Fibroblast of lung (primary cell): ENCODE results near the gene PRSS36.

ENCODE experiments used
- EZH2 ChIP-seq: IDR thresholded peaks from 2 replicates; pipeline ENCODE4 v1.5.1; 2012; ENCODE audit warnings: low read length, control low read depth, mild to moderate bottlenecking; ENCODE audit errors: missing control alignments
- TF ChIP-seq, protein P1 (sequence below), 2 donors: IDR thresholded peaks in 1 of 2; conservative IDR thresholded peaks in 1 of 2; 1 replicate in 1 of 2; 2 replicates in 1 of 2; pipeline ENCODE4 v1.5.1; 2011 to 2012; ENCODE audit warnings: low read length in 2 of 2, control low read depth in 1 of 2, inconsistent platforms in 1 of 2, low read depth in 1 of 2, mild to moderate bottlenecking in 1 of 2

GRCh38 chr16:31107465-31107867 is 42.4 kb downstream of the PRSS36 start:
- TF ChIP-seq, protein P1, sequence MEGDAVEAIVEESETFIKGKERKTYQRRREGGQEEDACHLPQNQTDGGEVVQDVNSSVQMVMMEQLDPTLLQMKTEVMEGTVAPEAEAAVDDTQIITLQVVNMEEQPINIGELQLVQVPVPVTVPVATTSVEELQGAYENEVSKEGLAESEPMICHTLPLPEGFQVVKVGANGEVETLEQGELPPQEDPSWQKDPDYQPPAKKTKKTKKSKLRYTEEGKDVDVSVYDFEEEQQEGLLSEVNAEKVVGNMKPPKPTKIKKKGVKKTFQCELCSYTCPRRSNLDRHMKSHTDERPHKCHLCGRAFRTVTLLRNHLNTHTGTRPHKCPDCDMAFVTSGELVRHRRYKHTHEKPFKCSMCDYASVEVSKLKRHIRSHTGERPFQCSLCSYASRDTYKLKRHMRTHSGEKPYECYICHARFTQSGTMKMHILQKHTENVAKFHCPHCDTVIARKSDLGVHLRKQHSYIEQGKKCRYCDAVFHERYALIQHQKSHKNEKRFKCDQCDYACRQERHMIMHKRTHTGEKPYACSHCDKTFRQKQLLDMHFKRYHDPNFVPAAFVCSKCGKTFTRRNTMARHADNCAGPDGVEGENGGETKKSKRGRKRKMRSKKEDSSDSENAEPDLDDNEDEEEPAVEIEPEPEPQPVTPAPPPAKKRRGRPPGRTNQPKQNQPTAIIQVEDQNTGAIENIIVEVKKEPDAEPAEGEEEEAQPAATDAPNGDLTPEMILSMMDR (conservative IDR thresholded peaks at IDR 0.05 in 1 of 2, IDR thresholded peaks at IDR 0.05 in 1 of 2; ENCODE audit: low read depth in 1 of 2, low read length in 2 of 2) = no peak
- TF ChIP-seq EZH2 = no peak
